Inflammatory macrophage treated with lipopolysaccharide for 4 hours (primary cell): Measurements from ENCODE around the gene BLTP1.
"Not testable (repeated sequence)": the region's sequence is repeated elsewhere in the genome, so short reads cannot be mapped to it uniquely, and the experiment has no call there.

Source experiments
- DNase-seq: peaks from one replicate; pipeline ENCODE4 v3.0.0-alpha.2; 2020

BLTP1 gene

GRCh38 chr4:122151982-122152710, at the start of gene BLTP1:
Gene BLTP1 (plus strand): TSS chr4:122152331. CDS start chr4:122170648, 18,317 bp downstream.
- DNase-seq = peak; percentile 87

DNA sequence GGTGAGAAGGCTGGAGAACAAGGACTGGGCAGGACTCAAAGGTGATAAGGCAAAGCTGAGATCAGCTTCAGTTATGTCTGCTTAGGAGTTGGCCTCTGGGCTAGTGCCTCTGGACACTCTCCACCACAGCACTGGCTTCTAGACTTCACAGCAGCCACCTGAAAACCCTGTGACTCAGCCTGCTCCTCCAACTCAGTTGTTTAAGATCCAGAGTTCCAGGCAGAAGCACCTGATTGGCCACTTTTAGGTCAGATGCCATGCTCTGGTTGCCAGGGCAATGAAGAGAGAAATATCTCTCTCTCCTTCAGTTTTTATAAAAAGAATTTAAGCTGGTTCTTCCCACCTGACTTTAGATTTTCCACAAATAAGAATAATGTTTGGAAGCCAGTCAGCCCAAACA, 47.9 kb upstream of the BLTP1 start:
- DNase-seq = no peak

- DNase-seq = no peak
These were observed 44.5 kb upstream of the BLTP1 start for GRCh38 chr4:122107680-122108079.

- not testable (repeated sequence) for DNase-seq
These were observed 41.8 kb upstream of the BLTP1 start for GRCh38 chr4:122110304-122110703.

GRCh38 chr4:122117743-122118142, 34.4 kb upstream of the BLTP1 start:
- no peak for DNase-seq

DNA sequence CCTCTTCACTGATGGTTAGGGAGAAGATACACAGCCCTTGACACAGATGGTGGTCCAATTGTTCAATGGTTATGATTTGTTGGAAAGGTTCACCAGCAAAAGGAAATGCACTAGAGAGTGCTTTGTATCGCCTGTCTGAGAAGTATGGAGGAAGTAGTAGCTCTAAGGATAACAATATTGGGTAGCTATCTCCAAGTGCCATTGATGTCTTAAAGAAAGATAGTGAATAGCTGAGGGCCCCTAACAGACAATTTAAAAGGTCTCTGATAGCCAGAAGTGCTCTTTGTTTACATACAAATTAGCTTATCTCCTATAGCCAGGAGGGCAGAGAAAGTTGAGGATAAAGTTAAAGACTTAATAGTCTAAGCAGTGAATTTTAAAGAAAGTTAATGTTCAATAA, 33.9 kb upstream of the BLTP1 start:
- DNase-seq = no peak

DNA sequence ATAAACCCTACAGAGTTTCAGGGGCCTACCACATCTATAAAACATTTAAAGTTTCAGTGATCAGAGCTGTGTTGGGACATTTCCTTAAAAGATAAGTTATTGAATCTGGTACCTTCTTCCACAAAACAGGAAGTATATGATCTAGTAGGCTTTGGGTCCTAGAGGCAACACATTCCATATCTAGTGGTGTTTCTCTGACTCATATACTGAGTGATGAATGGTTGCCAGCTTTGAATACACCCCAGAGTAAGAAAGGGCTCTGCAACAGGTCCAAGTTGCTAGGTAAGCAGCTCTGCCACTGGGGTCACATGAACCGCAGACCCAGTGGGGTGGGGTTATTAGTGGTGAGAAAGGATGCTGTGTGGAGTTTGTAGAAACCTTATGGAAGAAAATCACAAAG, 32.4 kb upstream of the BLTP1 start:
- no peak for DNase-seq

GRCh38 chr4:122121593-122121992, 30.5 kb upstream of the BLTP1 start:
- no peak for DNase-seq

DNA sequence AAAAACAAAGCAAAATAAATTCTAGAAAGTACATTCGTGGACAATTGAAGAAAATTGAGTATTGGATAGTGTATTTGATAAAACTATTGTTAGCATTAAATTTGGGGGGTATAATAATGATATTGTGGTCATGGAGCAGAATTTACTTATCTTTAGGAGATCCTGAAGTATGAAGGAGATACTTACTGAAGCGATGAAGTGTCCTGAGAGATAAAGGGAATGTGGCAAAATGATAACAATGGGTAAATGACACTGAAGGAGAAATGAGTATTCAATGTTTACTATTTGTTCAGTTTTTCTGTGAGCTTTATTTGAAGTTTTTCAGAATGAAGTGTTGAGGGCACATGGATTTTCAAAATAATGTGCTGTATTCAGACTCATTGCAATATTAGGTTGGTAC, 30.0 kb upstream of the BLTP1 start:
- no peak for DNase-seq

DNA sequence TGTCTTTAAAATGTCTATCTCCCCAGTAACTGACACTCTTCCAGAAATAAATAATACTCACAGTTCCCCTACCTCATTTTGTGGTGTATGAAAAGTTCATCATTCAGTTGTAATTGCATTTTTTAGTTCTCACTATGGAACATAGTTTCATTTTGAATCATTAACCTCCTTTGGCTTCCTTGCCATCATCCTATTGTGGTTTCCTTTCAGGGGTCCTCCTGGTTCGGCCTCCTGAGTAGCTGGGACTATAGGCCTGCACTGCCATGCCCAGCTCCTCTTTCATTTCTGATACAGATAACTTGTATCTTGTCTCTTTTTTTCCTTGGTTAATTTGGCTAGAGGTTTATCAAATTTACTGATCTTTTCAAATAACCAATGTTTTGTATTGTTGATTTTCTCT, 23.1 kb upstream of the BLTP1 start:
- DNase-seq = no peak

DNA sequence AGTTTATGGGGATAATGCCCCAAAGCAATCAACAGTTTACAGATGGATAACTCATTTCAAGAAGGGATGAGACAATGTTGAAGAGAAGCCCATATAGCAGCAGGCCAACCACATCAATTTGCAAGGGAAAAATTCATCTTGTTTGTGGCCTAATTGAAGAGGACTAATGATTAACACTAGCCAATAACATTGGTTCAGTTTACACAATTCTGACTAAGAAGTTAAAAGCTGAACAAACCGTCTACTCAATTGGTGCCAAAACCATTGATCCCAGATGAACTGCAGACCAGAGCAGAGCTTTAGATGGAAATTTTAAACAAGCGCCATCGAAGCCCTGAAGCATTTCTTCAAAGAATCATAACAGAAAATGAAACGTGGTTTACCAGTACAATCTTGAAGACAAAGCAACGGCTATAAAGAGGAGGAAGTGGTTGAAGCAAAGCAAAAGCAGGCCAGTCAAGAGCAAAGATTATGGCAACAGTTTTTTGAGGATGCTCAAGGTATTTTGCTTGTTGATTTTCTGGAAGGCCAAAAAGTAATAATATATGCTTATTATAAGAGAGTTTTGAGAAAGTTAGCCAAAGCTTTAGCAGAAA, 20.5 kb upstream of the BLTP1 start:
- no peak for DNase-seq

DNA sequence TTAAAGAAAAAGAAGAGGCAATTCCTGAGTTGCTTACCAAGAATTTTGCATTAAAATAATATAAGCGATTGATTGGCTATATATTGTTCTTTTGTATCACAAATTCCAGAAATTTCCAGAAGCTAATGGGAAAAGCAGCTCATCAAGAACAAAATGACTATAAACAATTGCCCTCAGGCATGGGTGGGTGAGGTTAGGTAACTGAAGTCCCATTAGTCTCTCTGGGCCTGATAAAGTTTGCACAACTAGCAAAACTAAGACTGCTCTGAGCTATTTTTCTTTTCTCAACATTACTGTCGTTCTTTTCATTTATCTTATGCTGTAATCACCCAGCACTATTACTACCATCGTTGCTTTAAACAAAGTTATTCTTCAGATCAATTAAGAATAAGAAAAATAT, 19.2 kb upstream of the BLTP1 start:
- DNase-seq = no peak

DNA sequence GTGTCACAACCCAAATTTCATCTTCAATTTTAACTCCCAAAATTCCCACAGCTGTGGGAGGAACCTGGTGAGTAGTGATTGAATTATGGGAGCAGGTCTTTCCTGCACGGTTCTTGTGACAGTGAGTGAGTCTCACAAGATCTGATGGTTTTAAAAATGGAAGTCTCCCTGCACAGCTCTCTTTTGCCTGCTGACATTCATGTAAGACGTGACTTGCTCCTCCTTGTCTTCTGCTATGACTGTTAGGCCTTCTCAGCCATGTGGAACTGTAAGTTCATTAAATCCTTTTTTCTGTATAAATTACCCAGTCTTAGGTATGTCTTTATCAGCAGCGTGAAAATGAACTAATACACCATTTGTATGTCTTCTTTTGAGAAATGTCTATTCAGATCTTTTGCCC, 13.0 kb upstream of the BLTP1 start:
- DNase-seq = no peak

GRCh38 chr4:122140834-122141233, 11.3 kb upstream of the BLTP1 start:
- no peak for DNase-seq

- DNase-seq = no peak
These were observed 9.4 kb upstream of the BLTP1 start for GRCh38 chr4:122142687-122143086.

- no peak for DNase-seq
These were observed 5.5 kb upstream of the BLTP1 start for GRCh38 chr4:122146652-122147051.

DNA sequence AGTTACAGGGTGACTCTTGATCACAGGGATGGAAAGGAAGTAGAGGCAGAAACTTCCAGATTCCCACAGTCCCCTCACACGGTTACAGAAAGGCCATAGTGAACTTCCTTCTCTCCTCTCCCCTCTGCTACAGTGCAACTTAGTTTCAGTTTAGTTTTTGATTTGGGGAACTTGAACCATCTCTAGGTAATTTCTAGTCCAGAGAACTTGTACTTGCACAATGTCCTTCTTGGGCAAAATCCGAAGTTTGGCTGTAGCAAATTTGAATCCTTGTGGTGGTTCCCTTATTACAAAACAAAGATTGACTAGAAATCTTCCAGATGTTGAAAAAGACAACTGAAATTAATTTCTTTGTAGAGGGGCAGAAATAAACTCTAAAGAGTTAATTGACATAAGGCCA, 1.2 kb upstream of the BLTP1 start:
- peak; percentile 94 for DNase-seq

DNA sequence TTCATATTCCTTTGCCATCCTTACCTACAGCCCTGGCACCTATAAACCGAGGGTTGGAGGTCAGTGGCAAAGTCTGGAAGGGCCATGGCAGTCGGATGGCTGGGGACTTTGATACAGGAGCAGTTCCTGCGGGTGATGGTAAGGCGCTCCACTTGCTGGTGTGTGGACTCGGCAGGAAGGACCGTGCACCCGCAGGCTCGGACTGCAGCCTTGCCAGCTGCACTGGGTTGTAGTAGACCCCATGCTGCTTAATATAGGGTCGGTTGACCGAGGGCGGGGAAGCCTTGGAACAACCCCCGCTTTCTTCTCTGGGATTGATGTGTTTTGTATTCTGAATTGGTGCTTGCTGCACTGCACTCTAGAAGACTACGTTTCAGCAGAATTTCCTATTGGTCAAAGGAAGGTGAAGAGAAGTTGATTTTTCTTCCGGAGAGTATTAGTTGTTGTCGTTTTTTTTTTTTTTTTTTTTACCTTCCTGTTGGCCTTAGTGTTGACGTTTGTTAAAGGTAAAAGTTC, 638 bp downstream of the BLTP1 start:
- DNase-seq = peak; percentile 37

- DNase-seq = peak; percentile 33
These were observed 4.7 kb downstream of the BLTP1 start for GRCh38 chr4:122156819-122157218.

- no peak for DNase-seq
These were observed 11.2 kb downstream of the BLTP1 start for GRCh38 chr4:122163301-122163700.

GRCh38 chr4:122163767-122164166, 11.6 kb downstream of the BLTP1 start:
- peak; percentile 37 for DNase-seq

DNA sequence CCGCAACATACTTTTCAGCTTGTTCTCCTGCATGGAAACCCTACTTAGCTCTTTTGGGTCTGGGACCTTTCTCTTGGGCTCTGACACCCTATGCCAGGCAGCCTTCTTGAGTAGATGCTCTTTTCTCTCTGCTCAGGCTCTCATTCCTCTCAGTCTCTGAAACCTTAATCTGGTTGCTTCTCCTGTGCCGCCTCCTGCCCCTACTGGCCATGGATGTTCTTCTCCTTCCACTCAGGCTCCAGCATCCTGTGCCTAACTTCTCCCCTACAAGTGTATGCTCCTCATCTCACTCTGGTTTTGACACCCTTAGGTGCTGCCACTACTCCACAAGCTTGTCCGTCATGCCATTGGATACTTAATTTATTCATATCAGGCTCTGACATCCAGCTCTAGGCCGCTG, 15.2 kb downstream of the BLTP1 start:
- no peak for DNase-seq

DNA sequence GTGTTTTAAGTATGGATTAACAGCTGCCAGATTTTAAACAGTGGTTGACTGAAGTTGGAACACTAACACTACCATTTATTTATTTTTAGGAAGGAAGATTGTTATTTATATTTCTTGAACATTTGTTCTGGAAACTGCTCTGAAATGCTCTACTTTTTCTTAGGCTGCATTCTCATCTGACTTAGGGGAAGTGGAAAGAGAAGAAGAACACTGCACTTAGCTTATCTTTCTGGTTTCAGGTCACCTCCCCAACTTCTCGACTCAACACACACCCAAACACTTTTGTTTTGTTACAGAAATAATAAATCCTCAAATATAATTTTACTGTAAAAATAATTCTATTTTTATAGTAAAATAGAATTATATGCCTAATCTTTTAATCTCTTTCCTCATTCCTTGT, 18.6 kb downstream of the BLTP1 start:
- DNase-seq = no peak

- no peak for DNase-seq
These were observed 19.2 kb downstream of the BLTP1 start for GRCh38 chr4:122171323-122171722.

DNA sequence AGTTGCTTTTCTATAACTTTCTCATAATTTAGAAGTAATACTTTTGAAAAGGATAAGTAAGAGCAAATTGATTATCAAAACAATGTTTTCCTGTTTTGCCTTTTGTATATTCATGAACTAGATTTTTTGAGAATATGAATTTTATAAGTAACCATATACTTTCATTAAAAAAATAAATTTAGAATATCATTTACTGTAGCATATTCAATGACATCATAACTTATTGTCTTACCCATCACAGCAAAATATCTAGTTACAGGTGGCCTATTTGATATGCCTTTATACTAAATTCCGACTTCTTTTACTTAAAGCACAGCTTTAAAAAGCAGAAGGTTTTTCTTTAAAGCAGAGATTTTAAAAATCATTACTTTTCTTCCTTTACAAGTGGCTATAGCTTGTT, 20.1 kb downstream of the BLTP1 start:
- no peak for DNase-seq
